GM12801 (cell line): ENCODE data around the gene GALNT9.

Experiments
- TF ChIP-seq, protein P1 (sequence below): IDR thresholded peaks from one replicate; pipeline ENCODE4 v1.5.1; 2011; ENCODE audit warnings: control low read depth; ENCODE audit not compliant: insufficient read length; ENCODE audit errors: extremely low read depth

GALNT9 gene

DNA sequence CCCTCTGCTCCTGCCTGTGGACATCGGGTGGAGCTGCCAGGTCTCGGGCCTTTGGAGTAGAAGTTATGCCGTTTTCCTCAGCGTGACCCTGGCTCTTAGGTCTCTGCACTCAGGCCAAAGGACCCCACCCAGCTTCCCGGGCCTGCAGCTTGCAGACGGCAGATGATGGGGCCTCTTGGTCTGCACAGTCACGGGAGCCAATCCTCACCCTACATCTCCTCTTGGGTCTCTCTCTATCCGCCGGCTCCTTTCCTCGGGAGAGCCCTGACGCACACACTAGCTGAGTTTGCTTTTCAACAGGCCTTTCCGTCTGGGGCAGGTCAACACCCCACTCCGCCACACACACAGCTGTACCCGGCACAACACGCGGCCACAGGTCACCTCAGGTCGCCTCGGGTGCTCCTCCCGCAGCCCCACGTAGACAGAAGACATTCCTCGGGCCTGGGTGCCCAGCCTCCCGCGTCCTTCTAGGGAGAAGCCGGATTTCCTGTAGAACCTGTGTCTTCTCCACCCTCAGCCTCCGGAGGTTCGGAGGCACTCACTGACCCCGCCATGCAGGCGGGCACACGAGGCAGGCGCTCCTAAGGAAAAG, 9.9 kb downstream of the GALNT9 start:
- TF ChIP-seq, protein P1, sequence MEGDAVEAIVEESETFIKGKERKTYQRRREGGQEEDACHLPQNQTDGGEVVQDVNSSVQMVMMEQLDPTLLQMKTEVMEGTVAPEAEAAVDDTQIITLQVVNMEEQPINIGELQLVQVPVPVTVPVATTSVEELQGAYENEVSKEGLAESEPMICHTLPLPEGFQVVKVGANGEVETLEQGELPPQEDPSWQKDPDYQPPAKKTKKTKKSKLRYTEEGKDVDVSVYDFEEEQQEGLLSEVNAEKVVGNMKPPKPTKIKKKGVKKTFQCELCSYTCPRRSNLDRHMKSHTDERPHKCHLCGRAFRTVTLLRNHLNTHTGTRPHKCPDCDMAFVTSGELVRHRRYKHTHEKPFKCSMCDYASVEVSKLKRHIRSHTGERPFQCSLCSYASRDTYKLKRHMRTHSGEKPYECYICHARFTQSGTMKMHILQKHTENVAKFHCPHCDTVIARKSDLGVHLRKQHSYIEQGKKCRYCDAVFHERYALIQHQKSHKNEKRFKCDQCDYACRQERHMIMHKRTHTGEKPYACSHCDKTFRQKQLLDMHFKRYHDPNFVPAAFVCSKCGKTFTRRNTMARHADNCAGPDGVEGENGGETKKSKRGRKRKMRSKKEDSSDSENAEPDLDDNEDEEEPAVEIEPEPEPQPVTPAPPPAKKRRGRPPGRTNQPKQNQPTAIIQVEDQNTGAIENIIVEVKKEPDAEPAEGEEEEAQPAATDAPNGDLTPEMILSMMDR, result no peak

DNA sequence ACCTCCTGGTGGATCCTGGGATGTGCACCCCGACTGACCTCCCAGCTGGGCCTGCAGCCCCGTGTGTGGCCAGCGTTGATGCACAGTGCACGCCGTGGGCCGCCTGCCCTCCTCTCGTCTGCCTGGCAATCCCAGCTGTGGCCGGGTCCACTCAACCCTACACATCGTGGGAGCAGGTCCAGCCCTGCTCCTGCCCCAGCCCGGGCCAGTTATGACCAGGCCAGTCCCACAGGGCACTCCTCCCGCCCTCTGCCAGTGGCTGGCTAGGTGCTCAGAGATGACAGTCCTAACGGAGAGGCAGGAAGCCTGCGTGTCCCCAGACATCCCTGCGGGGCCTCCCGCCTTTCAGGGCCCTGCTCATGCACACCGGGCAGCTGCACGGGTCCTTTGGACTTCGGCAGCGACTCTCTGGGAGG, 10.8 kb downstream of the GALNT9 start:
- TF ChIP-seq, protein P1, result no peak

DNA sequence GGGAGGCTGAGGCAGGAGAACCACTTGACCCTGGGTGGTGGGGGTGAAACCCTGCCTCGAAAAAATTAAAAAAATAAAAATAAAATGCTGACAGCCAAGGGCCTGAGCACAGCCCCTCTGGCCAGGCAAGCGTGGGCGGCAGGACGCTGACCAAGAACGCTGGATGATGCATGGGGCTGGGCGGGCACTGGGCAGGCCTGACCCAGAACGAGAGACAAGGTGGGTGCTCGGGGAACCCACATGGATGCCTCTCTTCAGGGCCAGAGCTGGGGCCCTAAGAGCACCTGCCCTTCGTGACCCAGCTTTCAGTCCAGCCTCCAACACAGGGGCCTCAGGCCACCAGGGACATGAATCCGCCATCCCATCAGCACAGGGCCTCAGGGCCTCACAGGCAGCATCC, 11.3 kb downstream of the GALNT9 start:
- TF ChIP-seq, protein P1, result no peak

DNA sequence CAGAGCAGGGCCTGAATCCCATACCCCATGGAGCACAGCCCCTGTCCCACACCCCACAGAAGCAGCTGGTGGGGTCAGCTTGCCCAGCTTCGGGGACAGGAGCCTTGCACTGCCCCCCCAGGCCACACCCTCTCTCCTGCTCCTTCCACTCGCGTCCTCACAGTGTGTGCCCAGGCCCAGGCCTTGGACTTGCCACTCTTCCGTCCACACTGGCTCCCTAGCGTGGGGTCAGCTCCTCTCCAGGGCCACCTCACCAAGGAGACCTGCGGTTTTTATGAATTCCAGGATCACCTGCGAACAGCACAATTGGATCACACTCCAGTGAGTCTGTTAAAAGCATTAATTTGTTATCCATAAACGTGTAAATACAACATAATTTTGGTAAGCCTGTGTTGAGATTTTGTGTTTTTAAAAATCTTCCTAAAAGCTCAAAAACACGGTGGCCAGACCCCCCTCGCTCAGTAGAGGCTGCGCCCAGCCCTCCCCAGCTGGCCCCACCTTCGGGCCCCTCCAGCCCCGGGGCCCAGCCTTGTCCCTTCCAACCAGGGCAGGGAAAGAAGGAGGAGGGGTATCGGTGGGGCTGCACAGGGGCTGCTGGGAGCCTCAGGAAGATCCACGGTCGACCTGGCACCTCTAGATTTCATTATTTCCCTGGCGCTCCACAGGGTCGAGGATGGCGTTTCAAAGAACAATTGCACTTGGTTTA, 12.0 kb downstream of the GALNT9 start:
- TF ChIP-seq, protein P1, result no peak

DNA sequence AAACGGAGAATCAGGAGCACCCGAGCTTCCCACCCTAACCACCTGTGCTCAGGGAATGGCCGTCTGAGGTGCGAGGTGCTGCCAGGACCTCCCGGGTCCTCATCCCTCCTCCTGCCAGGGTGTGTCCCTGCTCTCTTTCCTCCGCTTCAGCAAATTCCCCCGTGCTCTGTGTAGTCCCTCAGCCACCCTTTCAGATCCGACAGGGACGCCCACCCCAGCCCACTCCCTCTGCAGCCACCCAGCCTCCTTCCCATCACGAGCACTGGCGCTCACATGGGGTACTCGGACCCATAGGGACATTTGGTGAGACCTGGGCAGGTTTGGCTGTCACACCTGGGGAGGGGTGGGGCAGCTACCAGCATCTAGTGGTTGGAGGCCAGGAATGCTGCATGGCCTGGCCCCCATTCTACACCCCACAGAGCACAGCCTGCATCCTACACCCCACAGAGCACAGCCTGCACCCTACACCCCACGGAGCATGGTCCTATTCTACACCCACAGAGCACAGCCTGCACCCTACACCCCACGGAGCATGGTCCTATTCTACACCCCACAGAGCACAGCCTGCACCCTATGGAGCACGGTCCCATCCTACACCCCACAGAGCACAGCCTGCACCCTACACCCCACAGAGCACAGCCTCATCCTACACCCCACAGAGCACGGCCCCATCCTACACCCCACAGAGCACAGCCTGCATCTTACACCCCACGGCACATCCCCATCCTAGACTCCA, 12.7 kb downstream of the GALNT9 start:
- TF ChIP-seq, protein P1, result no peak

DNA sequence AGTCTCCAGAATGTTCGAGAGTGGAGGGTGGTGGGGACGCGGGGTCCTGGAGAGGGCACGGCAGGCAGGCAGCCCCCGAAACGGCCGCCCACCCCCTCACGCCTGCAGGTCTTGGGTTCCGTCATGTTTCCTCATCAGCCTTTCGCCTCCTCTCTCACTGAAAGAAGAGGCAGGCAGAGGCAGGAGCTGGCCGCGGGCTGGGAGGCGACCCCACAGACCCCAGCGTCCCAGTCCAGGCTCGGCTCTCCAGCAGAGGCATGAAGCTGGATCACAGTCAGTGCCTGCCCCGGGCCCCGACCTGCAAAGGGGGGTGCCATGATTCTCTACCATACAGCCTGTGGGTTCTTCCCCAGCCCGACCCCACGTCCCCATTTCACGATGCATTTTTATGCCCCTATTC, 13.4 kb downstream of the GALNT9 start:
- TF ChIP-seq, protein P1, result no peak

DNA sequence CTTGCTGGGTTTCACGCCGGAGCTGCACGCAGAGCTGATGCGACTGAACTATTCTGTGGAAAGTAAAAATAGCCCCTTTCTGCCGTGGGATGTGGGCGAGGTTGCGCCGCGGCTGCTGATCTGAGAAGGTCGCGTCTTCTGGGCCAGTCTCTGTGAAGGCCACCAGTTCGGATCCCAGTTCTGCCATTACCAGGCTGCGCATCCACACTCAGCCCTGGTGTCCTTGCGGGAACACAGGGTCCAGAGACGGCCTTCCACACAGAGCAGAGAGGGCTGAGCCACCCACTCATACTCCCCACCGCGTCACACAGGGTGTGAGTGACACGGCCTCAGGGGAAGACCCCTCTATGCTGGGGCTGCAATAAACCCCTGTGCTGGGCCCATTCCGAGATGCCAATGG, 13.9 kb downstream of the GALNT9 start:
- TF ChIP-seq, protein P1, result no peak
